ENCODE measurements around the gene P2RX3. TPM values are rescaled to one million over a fixed set of nuclear protein-coding genes. Genes with fewer than 3 reads are reported as not detected.
"Not testable (repeated sequence)": the region's sequence is repeated elsewhere in the genome, so short reads cannot be mapped to it uniquely, and the experiment has no call there.

Gene P2RX3
- total RNA-seq, result not detected

DNA sequence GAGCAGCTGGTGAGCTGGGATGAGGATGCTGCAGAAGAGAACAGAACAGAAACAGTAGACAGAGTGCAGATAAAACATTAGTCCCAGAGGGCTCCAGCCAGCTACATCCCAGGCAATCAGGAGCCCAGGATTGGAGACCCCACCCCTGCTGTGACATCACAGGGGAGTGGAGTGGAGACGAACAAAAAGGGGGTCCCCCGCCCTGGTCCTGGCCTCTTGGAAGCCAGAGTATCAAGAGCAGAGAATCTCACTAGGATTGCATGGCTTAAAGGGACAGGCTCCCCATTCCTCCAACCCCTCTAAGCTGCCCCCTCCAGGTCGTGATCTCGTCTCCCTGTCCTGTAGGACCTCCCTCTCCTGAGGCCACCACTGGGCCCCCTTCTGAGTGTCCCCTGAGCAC, at the start of gene P2RX3:
TSS of gene P2RX3 (plus strand) at position 211 of the 400 bp plus-strand sequence. CDS start 199 bp downstream, outside the sequence.
- no peak for DNase-seq (ENCODE audit: low spot score in 2 of 2)
- Histone ChIP-seq H3K4me3 (no peak within 1 kb of the TSS), H3K36me3 (peaks cover 4% of the 10 kb centered on the region), H3K9me3 (no peaks in the 10 kb centered on the region), H3K27ac (no peak within 1 kb of the TSS), H3K27me3 (no peaks in the 10 kb centered on the region), H3K4me1 (peaks cover 31% of the 10 kb centered on the region)
- 58% methylated on average over 4 of the region's 4 CpGs for WGBS
- TF ChIP-seq POLR2A (IDR thresholded peaks at IDR 0.05) (no peak), POLR2AphosphoS5 (IDR thresholded peaks at IDR 0.05) (no peak), EP300 (IDR thresholded peaks at IDR 0.05) (no peak), CTCF (IDR thresholded peaks at IDR 0.05) (no peak)

DNA sequence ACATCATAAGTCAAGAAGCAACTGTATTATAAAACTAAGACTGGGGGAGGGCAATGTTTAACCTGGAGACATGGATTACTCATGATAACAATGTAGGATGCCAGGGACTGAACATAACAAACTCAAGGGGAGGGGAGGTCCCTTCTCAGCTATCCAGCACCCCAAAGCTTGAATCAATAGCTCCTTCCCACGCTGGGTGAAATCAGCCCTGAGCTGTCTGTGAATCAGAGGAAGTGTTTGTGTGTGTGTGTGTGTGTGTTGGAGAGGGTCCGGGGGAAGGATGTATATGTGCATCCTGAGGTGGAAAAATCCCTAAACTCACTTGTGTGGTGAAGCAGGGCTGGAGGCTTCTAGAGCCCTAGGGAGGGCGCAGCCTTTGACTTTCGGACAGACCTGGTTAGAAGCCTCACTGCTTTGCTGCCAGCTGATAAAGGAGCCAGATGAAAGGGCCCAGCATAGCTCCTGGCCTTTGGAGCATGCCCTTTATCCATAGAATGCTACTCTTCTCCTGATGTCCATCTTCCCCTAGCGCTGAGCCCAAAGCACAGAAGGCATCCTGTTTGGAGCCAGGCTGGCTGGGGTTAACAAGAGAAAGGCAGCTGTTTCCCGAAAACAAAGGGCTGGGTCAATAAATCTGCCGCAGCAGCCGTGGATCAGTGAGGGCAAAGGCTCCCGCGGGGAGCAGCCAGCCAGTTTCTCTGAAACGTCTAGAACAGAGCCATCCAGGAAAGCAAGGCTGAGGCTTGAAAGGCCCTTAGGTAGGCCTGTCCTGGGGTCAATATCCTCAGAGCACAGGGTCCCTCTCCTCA, 49.2 kb upstream of the P2RX3 start:
- WGBS, result 24% methylated on average over 11 of the region's 11 CpGs
- no peaks in the 10 kb centered on the region for H3K27me3 ChIP-seq
- TF ChIP-seq CTCF (IDR thresholded peaks at IDR 0.05) (no peak), POLR2A (IDR thresholded peaks at IDR 0.05) (no peak), EP300 (IDR thresholded peaks at IDR 0.05) (no peak), POLR2AphosphoS5 (IDR thresholded peaks at IDR 0.05) (no peak)
- H3K4me3 ChIP-seq, result no peak overlapping the region
- peak overlapping the region; percentile 10 for H3K27ac ChIP-seq
- H3K36me3 ChIP-seq, result no peaks in the 10 kb centered on the region
- peaks cover 27% of the 10 kb centered on the region for H3K4me1 ChIP-seq
- no peak for DNase-seq (ENCODE audit: low spot score in 2 of 2)
- no peaks in the 10 kb centered on the region for H3K9me3 ChIP-seq

- Histone ChIP-seq H3K27ac (no peak overlapping the region), H3K4me1 (peaks cover 38% of the 10 kb centered on the region), H3K4me3 (no peak overlapping the region), H3K9me3 (no peaks in the 10 kb centered on the region), H3K27me3 (no peaks in the 10 kb centered on the region), H3K36me3 (no peaks in the 10 kb centered on the region)
- 78% methylated on average over 1 of the region's 1 CpG for WGBS
- TF ChIP-seq POLR2A (IDR thresholded peaks at IDR 0.05) (no peak), CTCF (IDR thresholded peaks at IDR 0.05) (no peak)
- no peak for DNase-seq (ENCODE audit: low spot score in 2 of 2)
Measured at GRCh38 chr11:57290288-57290687, 47.9 kb upstream of the P2RX3 start.

DNA sequence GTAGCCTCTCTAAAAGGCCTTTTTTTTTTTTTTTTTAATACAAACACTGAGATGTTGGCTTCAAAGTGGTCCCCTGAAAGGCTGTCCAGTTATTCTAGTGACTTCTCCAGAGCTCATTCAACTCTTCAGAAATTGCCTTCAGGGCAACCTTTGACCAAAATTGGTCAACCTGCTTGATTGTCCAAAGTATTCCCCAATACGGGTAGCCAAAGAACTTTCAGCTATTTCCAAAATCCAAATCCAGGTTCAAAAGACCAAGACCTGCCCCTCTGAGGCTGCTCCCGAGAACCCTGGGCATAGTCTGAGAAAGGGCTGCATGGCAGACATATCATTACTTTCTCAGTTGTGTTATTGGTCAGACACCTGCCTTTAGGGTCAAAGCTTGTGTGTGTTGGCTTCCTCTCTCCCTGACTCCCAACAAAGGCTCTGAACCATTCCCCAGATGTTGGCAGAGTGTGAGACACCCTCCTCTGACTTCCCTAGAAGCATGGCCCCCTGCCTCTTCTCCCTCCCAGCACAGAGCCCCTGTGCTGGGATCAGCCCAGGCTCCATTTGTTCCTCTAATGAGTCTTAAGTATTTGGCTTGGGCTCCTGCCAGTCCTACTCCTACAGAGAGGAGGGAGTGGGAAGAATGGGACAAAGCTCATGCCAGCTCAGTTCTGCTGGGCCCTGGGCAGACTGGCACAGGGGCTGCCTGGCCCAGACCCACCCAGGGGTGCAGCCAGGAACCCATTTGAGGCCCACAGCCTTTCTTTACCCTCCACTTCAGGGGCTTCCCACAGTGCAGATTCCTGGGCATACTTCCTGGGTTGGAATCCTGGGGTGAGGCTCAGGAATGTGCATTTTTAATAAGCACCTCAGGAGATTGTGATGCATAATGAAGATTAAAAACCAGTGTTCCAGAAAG, 43.7 kb upstream of the P2RX3 start:
- no peak overlapping the region for H3K4me3 ChIP-seq
- peaks cover 20% of the 10 kb centered on the region for H3K36me3 ChIP-seq
- TF ChIP-seq EP300 (IDR thresholded peaks at IDR 0.05) (no peak), POLR2A (IDR thresholded peaks at IDR 0.05) (no peak), CTCF (IDR thresholded peaks at IDR 0.05) (no peak), POLR2AphosphoS5 (IDR thresholded peaks at IDR 0.05) (no peak)
- DNase-seq (ENCODE audit: low spot score in 2 of 2), result no peak
- WGBS, result 75% methylated on average over 2 of the region's 2 CpGs
- no peaks in the 10 kb centered on the region for H3K27me3 ChIP-seq
- H3K4me1 ChIP-seq, result peaks cover 32% of the 10 kb centered on the region
- no peaks in the 10 kb centered on the region for H3K9me3 ChIP-seq
- peak overlapping the region; percentile 84 for H3K27ac ChIP-seq

GRCh38 chr11:57296205-57296604, 41.9 kb upstream of the P2RX3 start:
- H3K9me3 ChIP-seq; DNase-seq (ENCODE audit: low spot score in 2 of 2); H3K27me3 ChIP-seq; H3K27ac ChIP-seq; H3K4me3 ChIP-seq: not testable (repeated sequence)
- peaks cover 29% of the 10 kb centered on the region for H3K4me1 ChIP-seq
- WGBS, result 64% methylated on average over 3 of the region's 3 CpGs
- peaks cover 37% of the 10 kb centered on the region for H3K36me3 ChIP-seq
